HCT116 (cell line): ENCODE data around the gene SPATC1L. TPM values are rescaled to one million over a fixed set of nuclear protein-coding genes. Genes with fewer than 3 reads are reported as not detected.

Experiments used
- ATAC-seq: fragments of 200-7000 bp; cut with Tn5 transposase; 2 replicates; pipeline ENCODE4 v1.9.1; 2020; ENCODE audit warnings: mild to moderate bottlenecking, moderate library complexity
- BruUV-seq: library from RNA; stranded (reverse); fragments of 400-500 nt; replicated peaks from 2 replicates; lab custom pipeline; 2021; lab: Mats Ljungman, UMichigan
- CTCF ChIA-PET: fragments of 300-600 bp; sonication (Branson Sonifier 250); formaldehyde crosslinking; loops from one replicate; lab custom pipeline; 2021; ENCODE audit warnings: antibody characterized with exemption; lab: Charles Lee
- POLR2A ChIA-PET: fragments of 300-600, 350-600 bp; sonication (Branson Sonifier 250); formaldehyde crosslinking; loops from one replicate; lab custom pipeline; 2021; ENCODE audit warnings: antibody characterized with exemption; lab: Charles Lee
- RAD21 ChIA-PET, 2 experiments: fragments of 300-600 bp; sonication (Branson Sonifier 250); formaldehyde crosslinking; loops; one replicate each; lab custom pipeline; 2023; ENCODE audit warnings: low total read pairs in 2 of 2; ENCODE audit not compliant: uncharacterized antibody in 2 of 2, unreplicated experiment in 2 of 2, low non-redundant PET in 1 of 2; lab: Charles Lee
- DNase-seq: peaks from one replicate; pipeline ENCODE4 v3.0.0-alpha.2; 2010; ENCODE audit warnings: low read depth, low spot score
- H2AFZ ChIP-seq: fragments of 200-600 bp; shearing (Covaris generic), sonication (generic); 2 replicates; pipeline ENCODE4 v1.6.1; 2017; ENCODE audit warnings: low read depth, mixed run types, mixed read lengths, antibody characterized with exemption, low read length; ENCODE audit not compliant: poor library complexity, severe bottlenecking
- H3K27ac ChIP-seq: 2 replicates; pipeline ENCODE4 v1.5.1; 2012; ENCODE audit warnings: low read depth, low read length
- H3K27me3 ChIP-seq: fragments of 200-600 bp; sonication (generic); 2 replicates; pipeline ENCODE4 v1.6.1; 2016; ENCODE audit warnings: mixed run types, low read length, mixed read lengths; ENCODE audit not compliant: insufficient read depth
- H3K36me3 ChIP-seq, 2 experiments: fragments of 200-500 bp in 1 of 2; fragments of 200-600 bp in 1 of 2; sonication (Bioruptor generic) in 1 of 2; sonication (generic) in 1 of 2; 2 replicates each; pipeline versions ENCODE4 v1.5.1 to v1.6.1; 2014 to 2016; ENCODE audit warnings: low read length in 2 of 2, inconsistent platforms in 1 of 2, mixed read lengths in 1 of 2, mixed run types in 1 of 2; ENCODE audit not compliant: insufficient read depth in 2 of 2, control insufficient read depth in 1 of 2
- H3K4me1 ChIP-seq, 2 experiments: fragments of 200-600 bp in 1 of 2; sonication (generic) in 1 of 2; 2 replicates each; pipeline versions ENCODE4 v1.5.1 to v1.6.1; 2012 to 2017; ENCODE audit warnings: low read length in 2 of 2, inconsistent platforms in 1 of 2, mild to moderate bottlenecking in 1 of 2, mixed read lengths in 1 of 2, mixed run types in 1 of 2, moderate library complexity in 1 of 2; ENCODE audit not compliant: insufficient read depth in 2 of 2, control insufficient read depth in 1 of 2
- H3K4me2 ChIP-seq: fragments of 200-600 bp; sonication (generic); 2 replicates; pipeline ENCODE4 v1.6.1; 2017; ENCODE audit warnings: mixed run types, low read length, mixed read lengths
- H3K4me3 ChIP-seq, 2 experiments: fragments of 200-600 bp in 1 of 2; sonication (generic) in 1 of 2; replicated peaks in 1 of 2; 2 replicates each; pipeline ENCODE4 v1.5.1; 2011 to 2016; ENCODE audit warnings: low read length in 2 of 2, control low read depth in 1 of 2, low read depth in 1 of 2, mild to moderate bottlenecking in 1 of 2, mixed read lengths in 1 of 2, mixed run types in 1 of 2
- H3K79me2 ChIP-seq: fragments of 200-600 bp; sonication (generic); 2 replicates; pipeline ENCODE4 v1.6.1; 2017; ENCODE audit warnings: mild to moderate bottlenecking, mixed run types, low read length, moderate library complexity, mixed read lengths; ENCODE audit not compliant: insufficient read depth
- H3K9ac ChIP-seq: fragments of 200-600 bp; sonication (generic); 2 replicates; pipeline ENCODE4 v1.6.1; 2016; ENCODE audit warnings: low read length, mixed read lengths
- H3K9me2 ChIP-seq: fragments of 200-600 bp; sonication (generic), shearing (Covaris generic); 2 replicates; pipeline ENCODE4 v1.6.1; 2017; ENCODE audit warnings: mixed run types, mild to moderate bottlenecking, moderate library complexity; ENCODE audit not compliant: insufficient read depth
- H3K9me3 ChIP-seq, 2 experiments: fragments of 200-500 bp in 1 of 2; fragments of 200-600 bp in 1 of 2; sonication (Bioruptor generic) in 1 of 2; sonication (generic) in 1 of 2; 2 replicates each; pipeline ENCODE4 v1.6.1; 2014 to 2017; ENCODE audit warnings: low read length in 2 of 2, mixed read lengths in 2 of 2, inconsistent platforms in 1 of 2, low read depth in 1 of 2, mild to moderate bottlenecking in 1 of 2, mixed run types in 1 of 2, moderate library complexity in 1 of 2; ENCODE audit not compliant: control insufficient read depth in 1 of 2, insufficient read depth in 1 of 2
- H4K20me1 ChIP-seq: fragments of 200-600 bp; sonication (generic), shearing (Covaris generic); 2 replicates; pipeline ENCODE4 v1.6.1; 2017; ENCODE audit warnings: mixed run types, mild to moderate bottlenecking, moderate library complexity; ENCODE audit not compliant: insufficient read depth
- CTCF ChIP-seq, 3 experiments: fragments of 200-600 bp in 1 of 3; sonication (generic) in 1 of 3; IDR thresholded peaks in 2 of 3; conservative IDR thresholded peaks in 1 of 3; 2 replicates each; pipeline ENCODE4 v1.5.1; 2012 to 2017; ENCODE audit warnings: low read depth in 2 of 3, low read length in 2 of 3, antibody characterized with exemption in 1 of 3, borderline replicate concordance in 1 of 3, control low read depth in 1 of 3, mild to moderate bottlenecking in 1 of 3, mixed read lengths in 1 of 3, mixed run types in 1 of 3, moderate library complexity in 1 of 3; ENCODE audit not compliant: insufficient read depth in 1 of 3
- ELF1 ChIP-seq: IDR thresholded peaks from 2 replicates; pipeline ENCODE4 v1.6.1; 2012; ENCODE audit warnings: low read depth, borderline replicate concordance
- EZH2phosphoT487 ChIP-seq: fragments of 200-600 bp; IDR thresholded peaks from 2 replicates; pipeline ENCODE4 v1.6.1; 2018; ENCODE audit warnings: antibody characterized with exemption, borderline replicate concordance
- FOSL1 ChIP-seq: IDR thresholded peaks from 2 replicates; pipeline ENCODE4 v1.6.1; 2012; ENCODE audit warnings: low read depth
- POLR2A ChIP-seq: IDR thresholded peaks from 2 replicates; pipeline ENCODE4 v1.7.0; 2011; ENCODE audit warnings: borderline replicate concordance; ENCODE audit not compliant: insufficient read depth, insufficient read length; ENCODE audit errors: extremely low read depth
- SIN3A ChIP-seq: IDR thresholded peaks from 2 replicates; pipeline ENCODE4 v1.6.1; 2012; ENCODE audit warnings: low read depth
- YY1 ChIP-seq: IDR thresholded peaks from 2 replicates; pipeline ENCODE4 v1.6.1; 2011; ENCODE audit warnings: low read length, low read depth, moderate library complexity, mild to moderate bottlenecking; ENCODE audit not compliant: insufficient replicate concordance; ENCODE audit errors: extremely low read depth
- intact Hi-C: fragments of 100-400 bp; cut with micrococcal nuclease; formaldehyde crosslinking; loops from 2 replicates; pipeline ENCODE4 v1.10.0; 2022
- total RNA-seq: library from RNA; stranded (reverse); gene quantifications from one replicate; pipeline ENCODE4 v1.2.1, GENCODE V29; 2021; ENCODE audit not compliant: unreplicated experiment

The SPATC1L gene
- total RNA-seq, 1 experiment from 2014 or later, result 1.3 TPM

GRCh38 chr21:46119144-46119636 lies 65.1 kb downstream of the SPATC1L start:
- ATAC-seq, result no peak
- ChIA-PET RAD21 (no interaction called here), CTCF (no interaction called here), POLR2A (no interaction called here)
- no peak for TF ChIP-seq YY1
- TF ChIP-seq ELF1, result no peak
- TF ChIP-seq POLR2A, result no peak
- no peak for TF ChIP-seq FOSL1
- TF ChIP-seq EZH2phosphoT487, result no peak
- TF ChIP-seq CTCF (IDR thresholded peaks at IDR 0.05 in 2 of 3, conservative IDR thresholded peaks at IDR 0.05 in 1 of 3; ENCODE audit: borderline replicate concordance in 1 of 3, insufficient read depth in 1 of 3, low read depth in 2 of 3, low read length in 2 of 3), result no peak
- no peak for TF ChIP-seq SIN3A
- H3K4me2 ChIP-seq, result no peak overlapping the region
- H3K9me3 ChIP-seq, result no peaks in the 10 kb centered on the region; a peak in 2 of 4 replicates
- H3K36me3 ChIP-seq, result peaks cover 3 to 13% of the 10 kb centered on the region in 2 experiments; a peak in 3 of 4 replicates
- no peaks in the 10 kb centered on the region for H3K27me3 ChIP-seq
- H3K9me2 ChIP-seq, result no peaks in the 10 kb centered on the region
- no TSS peak for BruUV-seq
- H3K4me1 ChIP-seq, result no peaks in the 10 kb centered on the region
- H4K20me1 ChIP-seq, result no peaks in the 10 kb centered on the region
- H3K9ac ChIP-seq, result no peak overlapping the region
- H3K4me3 ChIP-seq, result no peak overlapping the region
- intact Hi-C loops, result no loop called here
- no peak overlapping the region for H2AFZ ChIP-seq
- no peaks in the 10 kb centered on the region for H3K79me2 ChIP-seq
- DNase-seq, result no peak
- no peak overlapping the region for H3K27ac ChIP-seq
